BE2C (cell line): ENCODE data around the gene SYT14.
"Not testable (repeated sequence)": the region's sequence is repeated elsewhere in the genome, so short reads cannot be mapped to it uniquely, and the experiment has no call there.

Experiments
- DNase-seq: peaks from one replicate; pipeline ENCODE4 v3.0.0-alpha.2; 2020
- H3K27me3 ChIP-seq: fragments of 250-450 bp; sonication (Bioruptor Pico); 2 replicates; pipeline ENCODE4 v1.5.1; 2020; ENCODE audit warnings: mild to moderate bottlenecking
- H3K36me3 ChIP-seq: fragments of 250-450 bp; sonication (Bioruptor Pico); 2 replicates; pipeline ENCODE4 v1.5.1; 2020; ENCODE audit warnings: mild to moderate bottlenecking
- H3K4me1 ChIP-seq: fragments of 250-450 bp; sonication (Bioruptor Pico); 2 replicates; pipeline ENCODE4 v1.5.1; 2020
- H3K4me3 ChIP-seq: 2 replicates; pipeline ENCODE4 v1.5.1; 2011; ENCODE audit warnings: low read depth, low read length
- H3K9me3 ChIP-seq: fragments of 250-450 bp; sonication (Bioruptor Pico); 2 replicates; pipeline ENCODE4 v1.5.1; 2020
- CTCF ChIP-seq: IDR thresholded peaks from 2 replicates; pipeline ENCODE4 v1.5.1; 2012; ENCODE audit warnings: mild to moderate bottlenecking, low read depth, low read length

The SYT14 gene

GRCh38 chr1:209912306-209912705, 25.7 kb upstream of the SYT14 start:
- TF ChIP-seq CTCF = no peak

DNA sequence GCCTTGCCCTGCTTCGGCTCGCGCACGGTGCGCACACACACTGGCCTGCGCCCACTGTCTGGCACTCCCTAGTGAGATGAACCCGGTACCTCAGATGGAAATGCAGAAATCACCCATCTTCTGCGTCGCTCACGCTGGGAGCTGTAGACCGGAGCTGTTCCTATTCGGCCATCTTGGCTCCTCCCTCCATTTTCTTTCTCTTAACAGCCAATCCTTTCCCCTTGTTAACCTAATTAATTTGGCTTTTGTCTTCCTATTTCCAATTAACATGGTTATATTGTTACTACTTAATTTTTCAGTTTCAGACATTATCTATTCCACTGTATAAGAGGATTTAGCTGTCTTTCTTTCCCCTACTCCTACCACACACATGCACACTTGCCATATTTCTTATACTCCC, 18.4 kb upstream of the SYT14 start:
- not testable (repeated sequence) for H3K9me3 ChIP-seq, H3K4me3 ChIP-seq, H3K27me3 ChIP-seq, DNase-seq, H3K4me1 ChIP-seq, H3K36me3 ChIP-seq

More at GRCh38 chr1:209912306-209912705, 25.7 kb upstream of the SYT14 start:
- Histone ChIP-seq H3K9me3 (no peaks in the 10 kb centered on the region), H3K36me3 (no peaks in the 10 kb centered on the region), H3K4me1 (no peaks in the 10 kb centered on the region), H3K4me3 (no peak overlapping the region), H3K27me3 (no peaks in the 10 kb centered on the region)
- no peak for DNase-seq

- TF ChIP-seq CTCF = no peak
- Histone ChIP-seq H3K9me3 (no peaks in the 10 kb centered on the region), H3K4me3 (no peak overlapping the region), H3K27me3 (no peaks in the 10 kb centered on the region), H3K4me1 (peaks cover 5% of the 10 kb centered on the region; the same call in 1 of the 2 replicates), H3K36me3 (no peaks in the 10 kb centered on the region)
- DNase-seq = no peak
Measured at GRCh38 chr1:209920844-209921243, 17.2 kb upstream of the SYT14 start.

- H3K9me3 ChIP-seq = no peaks in the 10 kb centered on the region
- no peaks in the 10 kb centered on the region for H3K27me3 ChIP-seq
- no peaks in the 10 kb centered on the region for H3K36me3 ChIP-seq
- no peak overlapping the region for H3K4me3 ChIP-seq
- peaks cover 10% of the 10 kb centered on the region for H3K4me1 ChIP-seq
- no peak for DNase-seq
- no peak for TF ChIP-seq CTCF
Measured at GRCh38 chr1:209924390-209924789, 13.6 kb upstream of the SYT14 start.

- H3K4me1 ChIP-seq = peaks cover 10% of the 10 kb centered on the region
- no peak for TF ChIP-seq CTCF
- no peaks in the 10 kb centered on the region for H3K36me3 ChIP-seq
- no peaks in the 10 kb centered on the region for H3K27me3 ChIP-seq
- peak; percentile 72 for DNase-seq
- H3K9me3 ChIP-seq = no peaks in the 10 kb centered on the region
- H3K4me3 ChIP-seq = no peak overlapping the region; the same call in 1 of the 2 replicates
Measured at GRCh38 chr1:209926045-209926444, 12.0 kb upstream of the SYT14 start.

- no peak for DNase-seq
- Histone ChIP-seq H3K36me3 (no peaks in the 10 kb centered on the region), H3K27me3 (no peaks in the 10 kb centered on the region), H3K9me3 (no peaks in the 10 kb centered on the region), H3K4me1 (peaks cover 10% of the 10 kb centered on the region), H3K4me3 (no peak overlapping the region)
- TF ChIP-seq CTCF = no peak
Measured at GRCh38 chr1:209927466-209927865, 10.6 kb upstream of the SYT14 start.

DNA sequence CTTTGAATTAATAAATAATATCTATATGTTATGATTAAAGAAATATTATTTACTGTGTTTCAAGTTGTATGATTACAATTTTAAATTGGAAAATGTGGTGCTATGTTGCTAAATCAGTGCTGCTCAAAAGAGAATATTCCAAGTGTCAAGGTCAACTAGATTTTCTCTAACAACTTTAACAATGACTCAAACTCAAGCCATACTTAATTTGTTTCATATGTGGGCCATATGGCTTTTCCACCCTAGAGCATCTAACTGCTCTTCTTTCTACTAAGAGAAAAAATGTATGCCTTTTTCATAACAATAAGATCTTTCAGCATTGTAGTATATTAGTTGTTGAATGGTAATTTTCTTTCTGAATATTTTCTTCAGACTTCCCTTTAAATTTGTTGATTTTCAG, 8.3 kb upstream of the SYT14 start:
- no peak for DNase-seq
- H3K9me3 ChIP-seq = no peaks in the 10 kb centered on the region
- no peaks in the 10 kb centered on the region for H3K27me3 ChIP-seq
- TF ChIP-seq CTCF = no peak
- H3K36me3 ChIP-seq = no peaks in the 10 kb centered on the region
- H3K4me1 ChIP-seq = peaks cover 10% of the 10 kb centered on the region
- no peak overlapping the region for H3K4me3 ChIP-seq
